ENCODE measurements around the gene SLC43A2.

The SLC43A2 gene

DNA sequence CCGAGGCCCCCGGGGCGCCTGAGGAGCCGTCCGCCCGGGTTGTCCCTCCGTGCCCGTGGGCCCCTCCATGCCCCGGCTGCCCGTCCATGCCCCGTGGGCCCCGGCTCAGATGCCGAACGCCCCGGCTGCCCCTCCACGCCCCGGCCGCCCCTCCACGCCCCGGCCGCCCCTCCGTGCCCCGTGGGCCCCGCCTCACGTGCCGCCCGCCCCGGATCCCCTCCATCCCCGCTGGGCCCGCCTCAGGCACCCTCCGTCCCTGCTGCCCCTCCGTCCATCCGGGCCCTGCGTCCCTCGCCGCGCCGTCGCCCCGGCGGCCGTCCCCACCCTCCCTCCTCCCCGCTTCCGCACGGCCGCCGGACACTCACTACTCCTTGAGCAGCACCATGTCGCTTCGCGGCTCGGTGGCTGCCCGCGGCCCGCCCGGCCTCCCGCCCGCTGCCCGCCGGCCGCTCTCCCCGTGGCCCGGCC is 66.4 kb downstream of the SLC43A2 start:
- no peak for DNase-seq (ENCODE audit: low read depth, low spot score)

DNA sequence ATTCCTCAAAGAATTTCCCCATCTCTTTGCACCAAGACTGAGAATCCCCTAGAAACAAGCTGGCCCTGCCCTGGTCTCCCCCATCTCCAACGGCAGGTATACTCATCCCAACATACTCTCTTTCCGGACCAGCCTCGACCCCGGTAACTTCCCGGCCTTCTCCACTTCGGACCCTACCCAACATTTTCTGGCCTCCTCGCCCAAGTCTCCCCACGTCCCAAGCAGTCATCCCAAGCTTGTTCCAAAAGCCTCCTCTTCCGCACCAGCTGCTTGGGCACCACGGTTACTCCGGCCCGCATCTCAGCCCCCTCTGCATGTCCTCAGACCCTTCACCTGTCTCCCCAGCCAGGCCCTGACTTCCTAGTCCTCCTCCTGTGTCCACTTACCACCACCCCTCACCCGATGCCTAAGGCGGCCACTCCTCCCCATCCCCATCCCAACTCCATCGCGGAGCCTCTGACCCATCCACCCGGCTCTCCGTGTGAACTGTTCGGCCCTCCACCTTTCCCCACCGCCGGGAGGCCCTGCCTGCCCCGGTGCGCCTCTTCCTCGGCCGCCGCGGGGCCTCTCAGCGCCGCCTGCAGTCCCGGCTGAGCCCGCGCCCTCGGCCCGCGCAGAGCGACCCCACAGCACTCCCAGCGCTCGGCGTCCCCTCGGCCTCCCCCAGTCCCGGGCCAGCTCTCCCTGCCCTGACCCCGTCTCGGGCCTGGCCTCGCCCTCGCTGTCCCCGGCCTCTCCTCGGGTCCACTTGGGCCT is 67.0 kb downstream of the SLC43A2 start:
- peak; percentile 49 for DNase-seq (ENCODE audit: low read depth, low spot score)

DNA sequence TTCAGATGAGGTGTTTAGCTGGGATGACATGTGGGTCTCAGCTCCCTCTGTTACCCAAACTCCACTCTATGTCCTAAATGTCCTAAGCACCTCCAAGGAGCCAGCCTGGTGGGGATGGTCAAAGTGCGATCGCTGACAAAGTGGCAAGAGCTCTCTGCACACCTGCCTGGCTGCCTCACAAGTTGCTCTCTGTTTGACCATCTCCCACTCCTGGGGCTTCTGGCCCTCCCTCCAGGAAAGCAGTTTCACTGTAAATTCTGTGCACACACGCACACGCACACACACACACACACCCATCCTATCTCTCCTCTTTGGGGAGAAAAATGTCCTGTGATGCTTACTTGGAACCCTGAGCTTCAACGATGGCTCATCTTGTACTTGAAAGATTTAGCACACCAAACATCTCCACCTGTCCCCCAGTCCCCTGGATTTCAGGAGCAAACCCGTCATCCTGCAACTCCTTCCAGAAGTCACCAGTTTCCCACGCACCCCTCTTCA is 67.7 kb downstream of the SLC43A2 start:
- DNase-seq (ENCODE audit: low read depth, low spot score), result no peak

DNA sequence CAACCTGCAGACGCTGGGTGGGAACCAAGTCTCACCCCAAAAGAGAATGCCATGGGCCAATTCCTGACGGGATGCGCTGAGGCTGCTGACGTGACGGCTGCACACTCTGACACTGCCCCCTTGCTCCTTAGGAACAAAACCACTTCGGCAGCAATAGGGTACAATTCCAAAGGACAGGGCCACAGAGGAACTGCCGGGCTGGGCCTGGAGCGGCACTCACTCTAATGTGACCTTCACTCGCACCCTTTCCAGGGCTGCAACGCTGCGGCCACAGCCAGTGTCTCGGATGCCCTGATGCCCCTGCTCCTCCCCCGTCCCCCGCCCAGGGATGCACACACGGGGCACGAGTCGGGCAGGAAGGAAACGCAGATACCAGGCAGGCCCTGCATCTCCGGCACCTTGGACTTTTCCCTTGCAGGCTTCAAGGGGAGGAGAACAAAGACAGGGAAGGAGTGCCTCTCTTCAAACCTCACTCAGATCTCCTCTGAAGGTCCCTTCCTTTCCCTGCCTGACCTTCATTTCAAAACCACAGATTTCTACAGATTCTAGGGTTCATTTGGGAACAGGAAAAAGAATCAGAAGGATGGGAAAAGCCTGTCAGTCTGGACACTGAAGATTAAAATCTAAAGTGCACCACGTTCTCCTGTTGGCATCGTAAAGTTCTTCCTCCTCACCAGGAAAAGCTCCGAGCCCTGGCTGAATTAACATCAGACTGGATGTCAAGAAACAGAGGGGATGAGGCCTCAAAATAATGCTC is 68.4 kb downstream of the SLC43A2 start:
- peak; percentile 58 for DNase-seq (ENCODE audit: low read depth, low spot score)

DNA sequence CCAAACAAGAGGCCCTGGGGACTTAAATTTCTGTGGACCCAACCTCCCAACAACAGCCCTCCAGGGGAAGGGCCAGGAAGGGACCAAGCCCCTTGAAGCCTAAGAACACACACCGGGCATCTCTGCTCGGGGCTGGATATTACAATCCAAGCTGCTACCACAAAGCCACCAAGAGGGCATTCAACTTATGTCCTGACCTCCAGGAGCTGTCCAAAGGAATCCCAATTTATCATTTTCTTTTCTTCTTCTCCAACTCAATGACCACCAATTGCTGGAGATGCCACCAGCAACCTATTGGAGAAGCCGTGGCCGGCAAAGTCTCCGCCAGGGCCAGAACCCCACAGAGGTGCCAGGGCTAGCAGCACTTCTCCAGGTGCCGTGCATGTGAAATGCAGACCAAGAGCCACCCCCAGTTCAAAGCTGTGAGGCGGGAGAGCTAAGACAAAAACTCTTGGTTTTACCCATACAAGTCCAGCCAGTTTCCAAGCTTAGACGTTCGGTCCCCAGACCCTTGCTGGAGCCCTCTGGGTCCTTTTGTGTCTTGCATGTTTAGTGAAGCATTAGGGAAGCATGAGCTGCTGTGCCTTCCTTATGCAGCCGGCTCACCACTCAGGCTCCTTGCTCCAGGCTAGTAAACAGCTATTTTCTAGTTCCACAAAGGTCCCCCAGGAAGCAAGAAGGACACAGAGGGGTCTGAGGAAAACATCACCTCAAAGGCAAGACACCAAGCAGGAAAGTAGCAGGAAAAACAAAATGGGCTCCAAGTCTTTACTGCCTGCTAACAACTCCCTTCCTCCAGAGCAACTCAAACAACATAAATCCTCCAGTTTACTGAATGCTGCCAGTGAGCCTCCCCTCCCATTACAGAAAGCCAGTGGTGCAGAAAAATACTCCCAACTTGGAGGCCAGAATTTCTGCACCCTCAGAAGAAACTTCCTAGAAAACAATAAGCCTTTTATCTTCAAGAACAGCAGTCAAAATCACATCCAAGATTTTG is 69.3 kb downstream of the SLC43A2 start:
- DNase-seq (ENCODE audit: low read depth, low spot score), result peak; percentile 94

DNA sequence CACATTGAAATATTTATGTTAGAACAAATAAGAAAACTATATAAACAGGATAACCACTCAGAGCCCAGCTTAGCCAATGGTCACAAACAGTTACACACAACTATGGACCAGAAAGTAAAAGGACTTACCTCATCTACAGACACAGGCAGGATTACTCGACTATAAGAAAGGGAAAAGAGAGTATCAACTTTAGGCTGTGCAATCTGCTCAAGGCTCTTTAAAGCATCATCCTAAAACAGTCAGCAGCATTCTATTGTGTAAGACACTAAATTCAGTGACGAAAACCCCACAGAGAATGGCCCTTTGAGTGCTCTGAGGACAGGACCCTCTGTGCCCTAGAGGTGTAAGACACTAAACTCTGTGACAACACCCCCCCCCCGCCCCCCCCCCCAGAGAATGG is 70.2 kb downstream of the SLC43A2 start:
- no peak for DNase-seq (ENCODE audit: low read depth, low spot score)

DNA sequence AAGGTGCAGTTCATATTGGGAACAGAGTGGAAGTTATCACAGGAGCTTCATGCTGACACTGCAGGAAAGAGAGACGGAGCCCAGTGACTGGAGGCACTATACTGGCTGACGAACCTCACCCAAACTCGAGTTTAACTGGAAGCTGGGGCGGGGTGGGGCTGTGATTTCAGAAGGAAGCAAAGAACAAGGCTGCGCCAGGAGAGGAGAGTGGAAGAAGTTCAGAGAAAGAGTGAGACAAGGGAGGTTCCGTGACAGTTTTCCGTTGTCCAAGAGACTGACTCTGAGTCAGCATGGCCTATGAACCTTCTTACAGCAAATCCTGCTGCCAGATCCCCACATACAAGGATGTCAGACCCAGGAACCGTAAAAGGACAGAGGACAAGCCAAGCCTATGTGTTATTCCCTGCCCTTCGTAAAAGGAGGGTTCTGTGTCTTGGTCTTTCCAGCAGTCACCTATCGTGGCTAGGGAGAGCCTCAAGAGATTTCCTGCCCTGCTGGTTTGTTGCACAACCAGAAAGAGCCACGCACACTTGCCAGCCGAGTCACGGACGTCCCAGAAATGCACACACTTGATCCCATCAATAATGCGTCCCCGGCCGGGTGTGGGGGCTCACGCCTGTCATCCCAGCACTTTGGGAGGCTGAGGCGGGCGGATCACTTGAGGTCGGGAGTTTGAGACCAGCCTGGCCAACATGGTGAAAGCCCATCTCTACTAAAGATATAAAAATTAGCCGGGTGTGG is 71.1 kb downstream of the SLC43A2 start:
- no peak for DNase-seq (ENCODE audit: low read depth, low spot score)

DNA sequence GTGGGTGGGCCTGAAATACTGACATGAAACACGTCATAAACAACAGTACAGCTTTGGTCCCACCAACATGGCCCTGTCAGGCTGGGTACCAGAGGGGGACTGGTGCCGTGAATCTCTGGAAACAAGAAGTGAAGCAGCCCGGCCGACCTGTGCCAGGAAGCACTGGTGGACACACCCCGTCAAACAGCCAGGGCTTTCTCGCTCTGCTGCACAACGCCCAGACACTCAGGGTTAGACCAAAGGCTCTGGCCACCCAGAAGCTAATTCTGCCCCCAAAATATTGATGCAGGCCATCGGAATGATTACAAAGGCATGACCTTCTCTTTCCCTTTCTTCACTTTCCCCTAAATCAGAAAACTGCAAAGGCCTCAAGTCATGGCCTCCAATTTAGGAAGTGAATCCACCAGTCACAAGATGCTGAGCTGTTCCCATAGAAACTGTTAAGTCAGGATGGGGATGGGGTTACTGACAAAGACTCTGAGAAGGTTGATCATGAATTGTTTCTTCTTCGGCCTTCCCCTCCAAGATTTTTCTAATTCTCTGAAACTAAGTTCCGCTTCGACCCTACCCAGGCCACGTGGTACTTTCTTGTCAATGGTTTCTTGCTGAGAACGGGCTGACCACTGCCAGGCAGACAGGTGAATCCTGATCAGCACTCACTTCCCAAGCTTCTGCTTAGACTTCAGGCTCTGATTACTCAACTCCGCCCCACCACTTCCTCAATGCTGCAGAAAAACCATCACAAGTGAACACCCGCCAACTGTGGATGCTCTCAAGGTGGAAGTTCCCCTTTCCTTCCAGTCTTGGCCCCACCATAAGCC is 72.8 kb downstream of the SLC43A2 start:
- DNase-seq (ENCODE audit: low read depth, low spot score), result no peak

DNA sequence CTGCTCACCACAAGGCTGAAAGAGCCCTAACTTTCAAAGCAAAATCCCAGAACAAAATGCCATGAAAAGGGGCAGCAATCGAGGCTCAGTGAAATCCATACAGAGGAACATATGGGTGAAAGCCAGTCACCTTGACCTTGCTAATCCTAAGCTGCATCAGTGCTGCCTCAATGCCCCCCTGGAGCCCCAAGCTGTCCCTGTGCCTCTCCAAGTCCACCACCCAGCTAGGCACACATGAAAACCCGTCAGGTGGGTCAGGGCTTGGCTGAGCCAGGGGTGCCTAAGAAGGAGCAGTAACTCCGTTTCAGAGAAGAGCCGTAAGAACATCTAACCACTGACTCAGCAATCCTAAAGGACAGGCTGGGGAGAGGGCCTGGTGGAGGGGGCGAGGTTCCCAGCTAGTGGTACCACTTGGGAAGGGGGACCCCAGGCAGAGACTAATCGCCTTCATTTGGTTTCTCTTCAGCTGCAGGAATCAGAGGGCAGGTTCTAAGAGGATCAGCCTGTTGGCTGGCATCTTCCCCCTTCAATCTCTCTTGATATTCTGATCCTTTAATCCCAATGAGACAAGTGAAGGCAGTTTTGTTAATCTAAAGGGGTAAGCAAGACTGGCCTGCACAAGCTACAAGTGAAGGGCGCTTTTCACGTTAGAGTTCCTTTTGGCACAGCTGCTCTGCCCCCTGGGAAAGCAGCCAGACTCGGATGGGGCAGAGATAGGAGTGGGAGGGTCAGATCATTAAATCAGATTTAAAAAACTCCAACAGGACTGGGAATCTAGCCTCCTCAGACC is 73.7 kb downstream of the SLC43A2 start:
- DNase-seq (ENCODE audit: low read depth, low spot score), result no peak

DNA sequence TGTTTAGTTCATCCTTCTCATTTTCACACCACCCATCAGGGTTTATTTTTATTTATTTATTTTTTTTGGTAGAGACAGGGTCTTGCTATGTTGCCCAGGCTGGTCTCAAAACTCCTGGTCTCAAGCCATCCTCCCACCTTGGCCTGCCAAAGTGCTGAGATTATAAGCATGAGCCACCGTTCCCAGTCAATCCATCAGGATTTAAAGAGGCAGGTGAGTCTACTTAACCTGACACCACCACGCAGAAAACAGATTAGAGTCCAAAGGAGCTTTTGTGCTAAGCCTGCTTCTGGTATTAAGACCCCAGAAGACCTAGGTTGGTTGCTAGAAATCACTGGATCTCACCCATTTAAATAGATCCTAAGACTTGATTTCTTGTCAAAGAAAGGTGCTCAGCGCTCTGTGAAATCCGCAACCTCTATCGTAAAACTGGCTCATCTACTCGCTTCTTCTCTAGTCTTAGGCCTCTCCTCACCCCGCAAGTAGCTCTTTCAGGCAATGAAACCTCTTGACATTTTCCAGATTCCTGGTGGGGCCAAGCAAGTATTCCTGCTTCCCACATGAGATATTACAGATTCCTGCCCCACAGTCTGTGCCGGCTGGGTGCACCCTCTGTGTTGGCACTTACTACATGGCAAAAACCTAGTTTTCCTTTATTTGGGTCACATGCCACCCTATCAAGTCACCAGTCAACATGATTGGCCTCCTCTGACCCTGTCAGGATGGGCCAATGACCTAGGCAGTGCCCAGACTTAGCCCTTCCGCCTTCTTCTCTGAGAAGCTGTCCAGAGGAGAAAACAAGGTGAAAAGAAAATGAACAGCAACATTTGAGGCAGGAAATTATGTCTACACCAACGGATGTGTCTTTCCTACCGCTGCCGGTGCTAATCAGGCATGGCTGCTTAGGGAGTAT is 75.0 kb downstream of the SLC43A2 start:
- no peak for DNase-seq (ENCODE audit: low read depth, low spot score)

DNA sequence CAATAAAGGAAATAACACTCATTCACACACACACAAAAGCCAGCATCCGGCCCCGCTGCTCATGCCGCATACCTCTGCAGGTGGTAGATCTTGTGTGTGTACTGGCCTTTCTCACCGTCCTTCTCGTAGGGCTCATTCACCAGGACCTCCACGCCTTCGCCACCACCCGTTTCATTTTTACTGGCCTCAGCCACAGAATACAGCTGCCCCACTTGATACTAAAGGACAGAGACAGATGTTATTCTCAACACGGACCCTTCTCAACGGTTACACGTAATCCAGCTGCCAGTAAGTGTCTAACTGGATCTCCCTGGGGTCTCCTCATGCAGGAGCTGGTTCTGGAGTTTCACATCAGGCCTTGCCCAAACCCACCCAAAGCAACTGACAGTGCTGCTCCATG is 75.7 kb downstream of the SLC43A2 start:
- DNase-seq (ENCODE audit: low read depth, low spot score), result no peak

DNA sequence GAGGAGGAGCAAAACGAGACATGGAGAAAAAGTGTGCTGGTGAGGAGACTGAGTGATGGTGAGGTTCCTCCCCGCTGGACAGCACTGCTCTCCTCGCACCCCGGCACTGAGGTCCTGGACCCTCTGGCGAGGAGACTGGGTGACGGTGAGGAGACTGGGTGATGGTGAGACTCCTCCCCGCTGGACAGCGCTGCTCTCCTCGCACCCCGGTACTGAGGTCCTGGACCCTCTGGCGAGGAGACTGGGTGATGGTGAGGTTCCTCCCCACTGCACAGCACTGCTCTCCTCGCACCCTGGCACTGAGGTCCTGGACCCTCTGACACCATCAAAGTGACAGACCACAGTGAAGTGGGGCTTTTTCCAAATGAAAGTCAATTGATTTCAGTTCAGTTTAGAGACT is 76.9 kb downstream of the SLC43A2 start:
- no peak for DNase-seq (ENCODE audit: low read depth, low spot score)

DNA sequence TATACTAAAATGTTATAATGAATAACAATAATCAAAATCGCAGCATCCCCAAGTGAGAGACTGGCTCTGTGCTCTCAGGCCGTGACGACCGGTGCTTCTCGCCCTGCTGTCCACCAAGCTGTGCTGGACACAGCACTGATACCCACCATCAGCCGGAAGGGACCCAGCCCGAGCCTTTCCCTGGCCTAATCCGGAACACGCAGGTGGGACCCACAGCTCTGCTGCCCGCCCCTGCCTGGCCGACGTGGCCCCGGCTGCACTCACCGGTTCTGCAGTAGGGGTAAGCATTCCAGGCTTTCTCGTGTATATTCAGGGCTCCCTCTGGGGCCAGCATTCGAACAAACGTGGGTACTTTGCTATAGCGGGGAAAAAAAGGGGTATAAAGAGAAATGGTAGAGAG is 80.6 kb downstream of the SLC43A2 start:
- DNase-seq (ENCODE audit: low read depth, low spot score), result no peak

DNA sequence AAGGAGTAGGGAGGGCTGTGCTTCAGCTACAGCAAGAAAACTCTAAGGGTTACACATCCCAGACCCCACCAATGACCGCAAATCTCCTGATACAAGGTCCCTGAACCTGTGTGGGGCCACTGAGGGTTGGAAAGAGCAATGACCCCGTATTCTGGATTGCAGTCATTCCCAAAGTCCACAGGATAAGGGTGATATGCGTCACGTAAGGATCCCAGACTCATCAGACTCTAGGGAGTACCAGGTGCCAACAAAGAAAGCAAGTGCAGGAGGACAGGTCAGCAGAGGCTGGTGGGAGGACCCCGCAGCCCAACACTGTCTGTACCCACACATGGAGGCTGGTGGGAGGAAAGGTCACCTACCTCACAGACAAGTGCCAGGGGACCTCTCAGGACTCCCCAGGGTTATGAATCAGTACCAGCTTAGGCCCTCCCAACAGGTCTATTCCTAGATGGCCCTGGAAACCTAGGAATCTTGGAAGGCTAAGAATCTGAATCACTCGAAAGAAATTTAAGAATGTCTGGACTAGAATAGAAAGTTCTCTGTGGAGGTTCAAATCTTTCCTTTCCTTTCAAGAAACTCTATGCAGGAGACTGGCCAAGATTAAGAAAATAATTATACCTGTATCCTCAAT is 82.2 kb downstream of the SLC43A2 start:
- DNase-seq (ENCODE audit: low read depth, low spot score), result no peak

DNA sequence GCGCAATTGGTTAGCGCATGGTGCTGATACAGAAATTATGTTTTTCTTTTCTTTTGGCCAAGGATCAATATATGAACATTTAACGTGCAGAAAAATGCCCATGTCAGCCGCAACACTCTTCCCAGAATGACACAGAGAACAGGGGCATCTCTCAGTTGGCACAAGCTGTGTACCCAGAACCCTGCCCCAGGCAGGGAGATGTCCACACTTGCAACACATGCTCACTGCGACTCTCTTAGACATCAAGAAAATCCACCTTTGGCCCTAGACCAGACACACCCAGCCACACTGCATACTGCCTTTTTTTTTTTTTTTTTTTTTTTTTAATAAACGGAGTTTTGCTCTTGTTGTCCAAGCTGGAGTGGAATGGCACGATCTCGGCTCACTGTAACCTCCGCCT is 83.0 kb downstream of the SLC43A2 start:
- no peak for DNase-seq (ENCODE audit: low read depth, low spot score)

DNA sequence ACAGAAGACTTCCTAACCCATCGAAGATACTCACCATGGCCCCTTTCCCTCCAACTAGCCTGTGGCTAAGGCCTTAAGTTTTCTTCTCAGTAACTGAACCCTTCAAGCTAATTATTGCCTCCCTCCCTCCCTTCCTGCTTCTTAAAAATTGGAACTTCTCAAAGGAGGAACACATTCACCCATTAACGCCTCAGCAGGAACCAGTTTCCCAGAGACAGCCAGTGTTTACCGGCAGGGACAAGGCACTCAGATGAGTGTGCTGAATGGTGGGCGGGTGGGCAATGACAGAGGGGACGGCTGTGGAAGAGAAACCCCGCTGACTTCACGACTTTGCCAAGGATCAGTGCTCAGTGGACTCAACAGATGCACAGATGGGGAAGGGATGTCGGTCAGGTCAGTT is 86.3 kb downstream of the SLC43A2 start:
- no peak for DNase-seq (ENCODE audit: low read depth, low spot score)

DNA sequence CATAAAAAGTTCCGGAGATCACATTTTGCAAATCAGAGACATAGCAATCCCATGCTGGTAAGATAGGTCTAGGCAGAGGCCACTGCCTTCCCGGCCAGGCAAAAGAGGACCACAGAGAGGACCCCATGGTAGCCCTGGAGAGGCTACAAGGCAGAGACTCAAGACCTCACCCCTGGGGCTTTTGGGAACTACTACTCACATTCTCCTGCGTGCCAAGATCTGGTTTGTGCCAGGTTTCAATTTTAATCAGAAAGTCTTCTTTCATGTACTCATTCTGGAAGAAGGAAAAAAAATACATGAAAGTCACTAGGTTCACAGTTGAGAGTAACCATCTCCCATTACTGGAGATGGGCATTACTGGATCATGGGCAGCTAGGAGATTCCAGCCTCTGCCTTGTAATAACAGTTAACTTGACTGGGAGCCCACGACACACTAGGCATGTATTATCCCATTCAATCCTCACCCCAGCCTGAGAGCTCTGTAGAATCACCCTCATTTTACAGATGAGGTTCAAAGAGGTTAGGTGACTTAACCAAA is 87.2 kb downstream of the SLC43A2 start:
- DNase-seq (ENCODE audit: low read depth, low spot score), result no peak

All from ELF-1 (cell line).